Endothelial cell of umbilical vein (primary cell): Measurements from ENCODE around the gene CSNK2B.

ENCODE experiments used
- CTCF ChIP-seq, 2 donors: IDR thresholded peaks; 1 replicate in 1 of 2; 2 replicates in 1 of 2; pipeline ENCODE4 v1.5.1; 2011; ENCODE audit warnings: low read length in 2 of 2, mild to moderate bottlenecking in 2 of 2, moderate library complexity in 2 of 2, control low read depth in 1 of 2, inconsistent platforms in 1 of 2, low read depth in 1 of 2; ENCODE audit not compliant: insufficient read depth in 1 of 2; ENCODE audit errors: extremely low read depth in 1 of 2
- EZH2 ChIP-seq: IDR thresholded peaks from 2 replicates; pipeline ENCODE4 v1.6.1; 2012; ENCODE audit warnings: borderline replicate concordance, low read depth, mild to moderate bottlenecking, moderate library complexity, low read length, inconsistent platforms; ENCODE audit not compliant: severe bottlenecking
- GATA2 ChIP-seq: IDR thresholded peaks from 2 replicates; pipeline ENCODE4 v1.7.0; 2011; ENCODE audit warnings: low read depth, mild to moderate bottlenecking, moderate library complexity, mixed read lengths, low read length; ENCODE audit not compliant: insufficient read length, insufficient read depth
- MYC ChIP-seq: IDR thresholded peaks from one replicate; pipeline ENCODE4 v1.6.1; 2011; ENCODE audit warnings: mild to moderate bottlenecking, low read depth, low read length
- POLR2A ChIP-seq: IDR thresholded peaks from 2 replicates; pipeline ENCODE4 v1.6.1; 2012; ENCODE audit warnings: low read depth, mild to moderate bottlenecking, control low read depth, low read length
- POLR2AphosphoS5 ChIP-seq: IDR thresholded peaks from 2 replicates; pipeline ENCODE4 v1.6.1; 2012; ENCODE audit warnings: low read depth, mild to moderate bottlenecking, control low read depth, low read length, moderate library complexity; ENCODE audit not compliant: insufficient read depth

- TF ChIP-seq POLR2AphosphoS5 (no peak), CTCF (IDR thresholded peaks at IDR 0.05; ENCODE audit: extremely low read depth in 1 of 2, insufficient read depth in 1 of 2, low read depth in 1 of 2, low read length in 2 of 2) (no peak), MYC (no peak), POLR2A (no peak), EZH2 (no peak), GATA2 (no peak)
Measured at GRCh38 chr6:31658158-31658688, 7.7 kb upstream of the CSNK2B start.
